DOHH2 (cell line): Measurements from ENCODE around the gene DLGAP1.

ENCODE experiments used
- H3F3A ChIP-seq: fragments of 200-600 bp; sonication (generic), shearing (Covaris generic); 2 replicates; pipeline ENCODE4 v1.6.0; 2016; ENCODE audit warnings: antibody characterized with exemption, mild to moderate bottlenecking; ENCODE audit not compliant: control insufficient read depth, insufficient read depth
- H3K27ac ChIP-seq: fragments of 200-600 bp; sonication (generic); 2 replicates; pipeline ENCODE4 v1.5.1; 2014; ENCODE audit warnings: low read depth, mild to moderate bottlenecking, low read length, moderate library complexity
- H3K27me3 ChIP-seq: fragments of 200-600 bp; sonication (generic); 2 replicates; pipeline ENCODE4 v1.6.1; 2014; ENCODE audit warnings: mild to moderate bottlenecking, low read length, mixed read lengths; ENCODE audit not compliant: control insufficient read depth
- H3K36me3 ChIP-seq: fragments of 200-600 bp; sonication (generic); 2 replicates; pipeline ENCODE4 v1.6.1; 2014; ENCODE audit warnings: mild to moderate bottlenecking, low read length, moderate library complexity, mixed read lengths; ENCODE audit not compliant: control insufficient read depth
- H3K4me1 ChIP-seq: fragments of 200-600 bp; sonication (generic); 2 replicates; pipeline ENCODE4 v1.6.1; 2014; ENCODE audit warnings: mild to moderate bottlenecking, low read length, mixed read lengths; ENCODE audit not compliant: control insufficient read depth
- H3K4me2 ChIP-seq: fragments of 200-600 bp; sonication (generic); 2 replicates; pipeline ENCODE4 v1.6.0; 2014; ENCODE audit warnings: mild to moderate bottlenecking, low read length, moderate library complexity
- H3K4me3 ChIP-seq: fragments of 200-600 bp; sonication (generic); 2 replicates; pipeline ENCODE4 v1.5.1; 2014; ENCODE audit warnings: mild to moderate bottlenecking, low read length, mixed read lengths
- H3K79me2 ChIP-seq: fragments of 200-600 bp; sonication (generic); 2 replicates; pipeline ENCODE4 v1.6.1; 2014; ENCODE audit warnings: mild to moderate bottlenecking, low read length, mixed read lengths; ENCODE audit not compliant: control insufficient read depth
- H3K9me2 ChIP-seq: fragments of 200-600 bp; sonication (generic); replicated peaks from 2 replicates; pipeline ENCODE4 v1.6.1; 2014; ENCODE audit warnings: mild to moderate bottlenecking, low read length, mixed read lengths; ENCODE audit not compliant: control insufficient read depth
- H3K9me3 ChIP-seq: fragments of 200-600 bp; sonication (generic); 2 replicates; pipeline ENCODE4 v1.6.1; 2014; ENCODE audit warnings: antibody characterized with exemption, low read length, mixed read lengths; ENCODE audit not compliant: control insufficient read depth, insufficient read depth
- H4K20me1 ChIP-seq: fragments of 200-600 bp; sonication (generic); 2 replicates; pipeline ENCODE4 v1.6.0; 2014; ENCODE audit warnings: low read depth, mild to moderate bottlenecking, antibody characterized with exemption, low read length, moderate library complexity; ENCODE audit not compliant: control insufficient read depth, insufficient read depth
- CTCF ChIP-seq: fragments of 200-600 bp; sonication (generic); IDR thresholded peaks from one replicate; pipeline ENCODE4 v1.5.1; 2014; ENCODE audit warnings: antibody characterized with exemption, mild to moderate bottlenecking, low read depth, low read length; ENCODE audit not compliant: poor library complexity, severe bottlenecking
- EZH2phosphoT487 ChIP-seq: fragments of 200-600 bp; sonication (generic); IDR thresholded peaks from 2 replicates; pipeline ENCODE4 v1.6.1; 2017; ENCODE audit warnings: borderline replicate concordance, mild to moderate bottlenecking, antibody characterized with exemption, low read length, moderate library complexity, mixed read lengths

Gene DLGAP1

GRCh38 chr18:3624546-3624934 lies 830.6 kb downstream of the DLGAP1 start:
- no peaks in the 10 kb centered on the region for H3K79me2 ChIP-seq
- TF ChIP-seq CTCF (no peak), EZH2phosphoT487 (no peak)
- no peaks in the 10 kb centered on the region; the same call in 1 of the 2 replicates for H3K27me3 ChIP-seq
- no peak overlapping the region for H3K27ac ChIP-seq
- peaks cover 3% of the 10 kb centered on the region; the same call in 1 of the 2 replicates for H3K4me1 ChIP-seq
- H3K4me2 ChIP-seq = no peak overlapping the region
- H3K36me3 ChIP-seq = no peaks in the 10 kb centered on the region
- H3K9me3 ChIP-seq = no peaks in the 10 kb centered on the region
- no peaks in the 10 kb centered on the region for H4K20me1 ChIP-seq
- H3K4me3 ChIP-seq = no peak overlapping the region
- no peaks in the 10 kb centered on the region for H3F3A ChIP-seq
- H3K9me2 ChIP-seq = no peaks in the 10 kb centered on the region

- no peak overlapping the region for H3K4me2 ChIP-seq
- H4K20me1 ChIP-seq = no peaks in the 10 kb centered on the region
- H3K9me3 ChIP-seq = no peaks in the 10 kb centered on the region
- TF ChIP-seq EZH2phosphoT487 (no peak), CTCF (no peak)
- no peaks in the 10 kb centered on the region for H3K9me2 ChIP-seq
- H3K27ac ChIP-seq = no peak overlapping the region
- no peak overlapping the region for H3K4me3 ChIP-seq
- no peaks in the 10 kb centered on the region for H3K79me2 ChIP-seq
- peaks cover 3% of the 10 kb centered on the region; the same call in 1 of the 2 replicates for H3K4me1 ChIP-seq
- no peaks in the 10 kb centered on the region for H3F3A ChIP-seq
- no peaks in the 10 kb centered on the region for H3K36me3 ChIP-seq
- H3K27me3 ChIP-seq = no peaks in the 10 kb centered on the region; the same call in 1 of the 2 replicates
Measured at GRCh38 chr18:3623769-3624545, 831.1 kb downstream of the DLGAP1 start.

- no peaks in the 10 kb centered on the region for H3K36me3 ChIP-seq
- H3F3A ChIP-seq = no peaks in the 10 kb centered on the region
- no peaks in the 10 kb centered on the region for H3K79me2 ChIP-seq
- H3K27me3 ChIP-seq = no peaks in the 10 kb centered on the region; the same call in 1 of the 2 replicates
- TF ChIP-seq CTCF (no peak), EZH2phosphoT487 (no peak)
- H3K9me3 ChIP-seq = no peaks in the 10 kb centered on the region
- no peak overlapping the region for H3K27ac ChIP-seq
- no peak overlapping the region for H3K4me3 ChIP-seq
- H3K4me2 ChIP-seq = no peak overlapping the region
- no peaks in the 10 kb centered on the region for H3K9me2 ChIP-seq
- peaks cover 3% of the 10 kb centered on the region; the same call in 1 of the 2 replicates for H3K4me1 ChIP-seq
- no peaks in the 10 kb centered on the region for H4K20me1 ChIP-seq
Measured at GRCh38 chr18:3620146-3621119, 834.7 kb downstream of the DLGAP1 start.
